Panc1 (cell line): Measurements from ENCODE around the gene LRRC3.

Experiments used
- CTCF ChIP-seq: fragments of 450-650 bp; IDR thresholded peaks from 2 replicates; pipeline ENCODE4 v1.5.1; 2017; ENCODE audit warnings: mild to moderate bottlenecking
- POLR2AphosphoS5 ChIP-seq: IDR thresholded peaks from 2 replicates; pipeline ENCODE4 v1.6.1; 2012; ENCODE audit warnings: mild to moderate bottlenecking, low read depth, low read length, moderate library complexity
- REST ChIP-seq, 2 experiments: IDR thresholded peaks; 2 replicates each; pipeline ENCODE4 v1.6.1; 2011 to 2012; ENCODE audit warnings: low read depth in 2 of 2, control low read depth in 1 of 2, low read length in 1 of 2, mild to moderate bottlenecking in 1 of 2, moderate library complexity in 1 of 2; ENCODE audit not compliant: insufficient read depth in 1 of 2

DNA sequence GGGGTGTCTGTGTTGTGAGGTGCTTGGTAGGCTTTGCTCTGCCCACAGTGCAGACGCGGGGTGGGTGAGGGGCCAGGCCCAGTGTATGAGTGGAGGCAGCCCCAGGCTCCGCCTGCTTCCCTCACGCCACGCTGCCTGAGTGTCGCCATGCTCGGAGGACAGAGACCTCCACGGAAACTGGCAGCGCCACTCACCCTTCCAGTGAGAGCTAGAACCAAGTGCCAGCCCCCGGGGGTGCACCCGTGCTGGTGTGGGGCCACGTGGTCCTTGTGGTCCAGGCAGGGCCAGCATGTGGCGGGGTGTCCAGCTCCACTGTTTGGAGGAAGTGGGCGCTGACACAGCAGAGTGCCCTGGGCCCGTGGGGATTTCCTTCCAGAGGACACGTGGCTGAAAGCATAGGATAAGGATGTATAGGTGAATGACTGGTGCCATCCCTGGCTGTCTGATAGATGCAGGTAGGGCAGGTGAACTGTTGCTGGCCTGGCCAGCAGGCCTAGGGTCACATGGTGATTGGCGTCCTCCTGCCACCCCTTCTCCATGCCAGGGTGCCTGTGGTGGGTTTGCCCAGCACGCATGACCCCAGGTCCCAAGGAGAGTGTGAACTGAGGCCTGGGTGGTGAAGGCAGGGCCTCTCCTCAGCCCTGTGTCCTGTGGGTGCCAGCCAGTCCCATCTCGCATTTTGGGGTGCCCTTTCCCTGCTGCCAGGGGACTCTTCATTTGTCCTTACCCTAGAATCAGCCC lies 3.8 kb downstream of the LRRC3 start:
- TF ChIP-seq CTCF, result no peak
- TF ChIP-seq REST (IDR thresholded peaks at IDR 0.05; ENCODE audit: insufficient read depth in 1 of 2, low read depth in 2 of 2, low read length in 1 of 2), result no peak
- TF ChIP-seq POLR2AphosphoS5, result no peak
